Stimulated activated CD4-positive, alpha-beta T cell treated with anti-CD3 and anti-CD28 coated beads, Interleukin-4, amount 100 ng/mL, for 24 hours (primary cell): ENCODE measurements around the gene C3orf18.
A peak's percentile ranks its signal among the peaks of the same experiment; 100 is the strongest.

Experiments
- DNase-seq: peaks from one replicate; pipeline ENCODE4 v3.0.0-alpha.2; 2020

Gene C3orf18

DNA sequence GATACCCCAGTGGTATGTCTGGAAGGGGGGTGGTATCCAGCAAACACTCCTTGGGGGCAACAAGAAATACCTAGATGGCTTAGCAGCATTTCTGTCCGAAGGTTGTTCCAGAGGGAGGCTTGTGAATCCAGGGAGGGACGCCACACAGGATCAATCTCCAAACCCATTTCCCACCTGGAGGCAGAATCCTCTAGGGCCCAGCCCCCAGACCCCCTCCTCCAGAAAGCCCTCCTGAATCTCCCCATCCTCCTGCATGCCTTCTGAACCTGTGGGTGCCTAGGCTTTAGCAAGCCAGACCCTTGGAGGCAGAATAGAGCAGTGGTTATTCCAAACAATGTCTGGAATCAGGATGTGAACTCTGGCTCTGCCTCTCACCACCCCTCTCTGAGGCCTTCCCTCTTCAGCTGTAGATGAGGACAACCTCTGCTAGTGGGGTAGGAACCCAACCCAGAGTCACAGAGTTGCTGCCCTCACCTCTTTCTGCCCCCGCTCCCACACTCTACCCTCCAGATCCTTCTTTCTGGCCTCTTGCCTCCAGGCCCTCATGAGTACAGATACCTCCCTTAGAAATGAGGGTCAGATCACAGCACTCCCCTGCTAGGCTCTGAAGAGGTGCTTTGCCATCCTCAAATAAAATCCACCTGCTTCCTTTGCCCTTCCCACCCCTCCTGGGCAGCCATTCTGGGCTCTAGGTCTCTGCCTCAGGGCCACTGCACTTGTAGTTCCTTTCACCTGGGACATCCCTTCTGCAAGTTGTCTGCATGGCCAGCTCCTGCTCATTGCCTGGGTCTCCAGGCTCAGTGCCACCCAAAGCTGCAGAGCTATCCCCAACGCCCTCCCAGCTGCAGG lies 35.9 kb upstream of the C3orf18 start:
- DNase-seq = no peak

- DNase-seq = no peak
These were observed 35.1 kb upstream of the C3orf18 start for GRCh38 chr3:50602595-50603191.

GRCh38 chr3:50600841-50601591 lies 33.5 kb upstream of the C3orf18 start:
- DNase-seq = peak; percentile 92

DNA sequence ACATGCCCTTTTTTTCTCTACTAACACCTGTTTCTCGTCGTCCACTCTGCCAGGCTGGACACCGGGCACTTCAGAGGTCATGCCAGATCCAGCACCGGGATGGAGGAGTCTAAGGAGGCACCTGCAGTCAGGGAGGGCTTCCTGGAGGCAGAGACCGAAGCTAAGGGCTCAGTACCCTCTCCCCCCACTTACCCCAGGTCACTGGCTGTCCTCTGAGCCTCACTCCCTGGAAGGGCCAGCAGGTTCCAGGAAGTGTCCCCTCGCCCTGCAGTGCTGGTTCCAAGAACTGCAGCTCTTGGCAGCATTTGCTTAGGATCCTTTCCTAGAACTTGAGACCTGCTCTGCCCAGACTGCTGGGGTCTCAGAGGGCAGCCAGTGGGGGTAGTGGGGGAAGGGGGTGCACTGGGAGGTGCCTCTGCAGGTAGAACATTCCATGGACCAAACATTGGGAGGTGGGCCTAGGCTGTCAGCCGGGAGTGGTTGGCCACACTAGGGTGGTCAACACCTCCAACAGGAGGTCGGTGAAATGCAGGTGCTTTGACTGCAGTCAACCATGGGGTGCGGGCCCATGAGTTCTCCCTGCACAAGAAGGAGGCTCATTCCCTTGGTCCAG lies 32.7 kb upstream of the C3orf18 start:
- no peak for DNase-seq

GRCh38 chr3:50599716-50600118 lies 32.2 kb upstream of the C3orf18 start:
- no peak for DNase-seq

DNA sequence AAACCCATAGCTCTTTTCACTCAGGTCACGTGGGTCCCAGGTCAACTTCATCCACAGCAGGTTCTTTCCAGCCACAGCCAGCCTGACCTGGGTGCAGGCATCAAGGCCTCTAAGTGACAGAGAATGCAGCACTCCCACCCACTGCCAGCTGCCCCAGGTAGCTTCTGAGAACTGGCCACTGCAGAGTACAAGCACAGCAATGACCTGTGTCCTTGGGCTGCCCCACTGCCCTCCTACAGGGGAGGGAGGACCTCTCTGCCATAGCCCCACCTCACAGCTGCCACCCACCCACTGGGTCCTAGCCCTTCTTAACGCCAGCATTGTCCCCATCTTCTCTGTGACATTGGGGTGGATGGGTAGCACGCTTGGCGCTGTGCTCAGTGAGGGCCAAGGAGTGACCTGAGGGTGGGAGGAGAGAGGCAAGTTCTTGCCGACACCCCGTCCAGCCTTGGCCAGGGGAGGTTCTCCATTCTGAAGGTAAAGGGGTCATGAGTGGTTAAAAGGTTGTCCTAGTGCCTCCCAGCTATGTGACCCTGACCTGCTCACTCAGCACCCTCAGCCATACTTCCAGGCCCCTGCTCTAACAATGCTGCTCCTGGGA lies 31.7 kb upstream of the C3orf18 start:
- DNase-seq = no peak

DNA sequence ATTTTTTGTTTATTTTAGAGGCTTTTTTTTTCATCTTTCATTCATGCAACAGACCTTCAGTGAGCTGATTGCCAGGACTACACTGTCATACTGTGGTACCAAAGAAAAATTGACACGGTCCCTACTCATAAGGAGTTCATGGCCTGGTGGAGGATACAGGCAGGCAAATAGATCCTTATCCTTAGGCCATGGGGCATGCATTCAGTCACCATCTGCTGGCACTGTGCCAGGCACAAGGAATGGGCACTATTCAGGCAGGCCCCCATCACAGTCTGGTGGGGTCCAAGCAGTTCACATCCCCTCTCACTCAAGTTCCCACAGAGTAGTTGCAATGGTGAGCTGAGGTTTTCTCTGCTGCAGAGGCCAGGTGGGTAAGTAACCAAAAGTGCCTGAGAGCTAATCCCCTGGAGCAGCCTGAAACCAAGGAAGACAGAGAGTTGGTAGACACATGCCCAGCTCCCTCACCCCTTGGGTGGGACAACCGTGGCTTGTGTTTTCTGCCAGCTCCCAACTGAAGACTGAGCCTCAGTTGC lies 26.8 kb upstream of the C3orf18 start:
- no peak for DNase-seq

- no peak for DNase-seq
These were observed 25.0 kb upstream of the C3orf18 start for GRCh38 chr3:50592568-50592967.

DNA sequence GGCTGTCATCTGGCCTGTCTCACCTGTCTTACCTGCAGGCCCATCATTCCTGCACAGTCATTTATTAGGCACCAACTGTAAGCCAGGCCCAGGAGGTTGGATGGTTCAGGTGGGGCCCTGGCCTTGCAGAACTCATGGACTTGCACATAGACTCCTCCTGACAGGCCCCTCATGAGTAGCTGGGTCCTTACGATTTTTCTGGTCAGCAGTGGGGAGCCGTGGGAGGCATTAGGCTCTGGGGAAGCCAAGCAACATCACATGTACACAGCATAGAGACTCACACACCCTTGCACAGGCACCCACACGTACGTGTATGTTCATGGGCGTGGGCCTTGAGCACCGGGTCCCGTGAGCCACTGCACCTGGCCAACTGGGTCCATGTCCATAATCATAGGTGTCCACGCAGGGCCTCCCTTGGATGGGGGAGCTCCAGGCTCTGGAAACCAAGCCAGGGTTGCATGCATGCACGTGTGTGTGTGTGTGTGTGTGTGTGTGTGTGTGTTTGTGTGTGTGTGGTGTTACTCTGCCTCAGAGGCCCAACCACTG lies 23.7 kb upstream of the C3orf18 start:
- peak; percentile 33 for DNase-seq

- DNase-seq = no peak
These were observed 21.3 kb upstream of the C3orf18 start for GRCh38 chr3:50588759-50589433.

DNA sequence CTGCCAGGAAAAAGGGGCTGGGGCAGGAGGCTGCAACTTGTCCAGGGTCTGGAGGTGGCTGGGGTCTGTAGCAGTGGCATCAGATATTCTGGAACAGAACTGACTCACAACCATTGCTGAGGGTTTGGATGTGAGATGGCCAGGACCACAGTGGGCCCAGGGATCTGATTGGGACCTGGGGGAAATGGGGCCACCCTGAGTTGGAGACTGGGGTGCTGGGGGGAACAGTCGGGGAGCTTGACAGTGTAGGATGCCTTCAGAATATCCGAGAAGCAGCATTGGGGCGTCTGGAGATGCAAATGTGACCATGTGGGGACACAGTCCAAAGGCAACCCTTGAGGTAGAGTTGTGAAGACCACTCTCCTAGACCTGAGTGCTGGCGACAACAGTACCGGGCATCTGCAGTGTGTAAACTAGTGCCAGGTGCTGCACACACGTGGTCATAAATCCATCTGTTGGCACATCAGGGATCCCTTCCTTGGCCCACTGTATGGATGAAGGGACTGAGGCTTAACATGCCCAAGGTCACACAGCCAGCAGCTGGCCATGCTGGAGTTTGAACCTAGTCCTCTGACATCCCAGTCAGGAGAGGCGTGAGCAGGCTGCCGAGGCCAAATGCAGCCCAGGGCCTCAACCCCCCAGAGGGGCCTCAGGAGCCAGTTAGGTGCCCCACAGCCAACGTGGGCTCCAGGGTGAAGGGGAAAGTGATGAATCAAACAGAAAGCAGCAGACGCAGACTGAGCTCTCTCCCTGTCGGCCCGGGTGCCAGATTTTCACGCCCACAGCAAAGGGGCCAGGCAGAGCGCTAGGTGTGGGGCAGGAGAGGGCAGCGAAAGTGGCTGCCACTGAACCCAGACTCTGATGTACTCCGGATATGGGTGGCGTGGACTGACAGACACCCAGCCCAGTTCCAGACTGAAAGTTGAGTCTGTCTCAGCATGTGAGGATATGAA lies 20.5 kb upstream of the C3orf18 start:
- DNase-seq = peak; percentile 89

DNA sequence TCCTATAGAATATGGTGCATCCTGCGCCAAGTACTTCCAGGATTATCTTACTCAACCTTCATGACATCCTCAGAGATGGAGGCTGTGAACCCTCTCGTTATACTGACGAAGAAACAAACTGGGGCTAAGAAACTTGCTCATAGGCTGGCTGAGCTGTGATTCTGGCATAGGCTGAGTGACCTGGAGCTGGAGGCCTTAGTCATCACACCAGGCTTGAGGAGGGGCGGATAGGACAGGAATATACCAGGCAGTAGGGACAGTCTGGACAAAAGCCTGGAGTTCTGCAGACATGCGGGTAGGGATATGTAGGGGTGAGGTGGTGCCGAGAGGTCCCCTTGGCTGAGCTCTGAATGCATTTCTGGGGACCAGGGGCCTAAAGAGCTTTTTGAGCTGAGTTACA lies 19.8 kb upstream of the C3orf18 start:
- DNase-seq = no peak

DNA sequence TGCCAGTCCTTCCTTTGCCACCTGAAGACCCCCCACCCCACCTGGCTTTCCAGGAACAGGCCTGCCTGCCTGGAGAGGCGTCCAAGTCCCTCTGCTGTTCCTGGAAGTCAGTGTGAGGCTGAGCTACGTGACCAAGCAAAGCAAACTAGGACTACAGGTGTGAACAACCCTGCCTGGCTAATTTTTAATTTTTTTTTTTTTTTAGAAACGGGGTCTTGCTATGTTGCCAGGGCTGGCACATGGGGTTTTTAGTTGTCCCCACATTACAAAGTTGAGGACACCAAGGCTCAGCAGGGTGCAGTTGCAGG lies 19.2 kb upstream of the C3orf18 start:
- DNase-seq = no peak

- DNase-seq = peak; percentile 50
These were observed 18.6 kb upstream of the C3orf18 start for GRCh38 chr3:50585919-50586762.

DNA sequence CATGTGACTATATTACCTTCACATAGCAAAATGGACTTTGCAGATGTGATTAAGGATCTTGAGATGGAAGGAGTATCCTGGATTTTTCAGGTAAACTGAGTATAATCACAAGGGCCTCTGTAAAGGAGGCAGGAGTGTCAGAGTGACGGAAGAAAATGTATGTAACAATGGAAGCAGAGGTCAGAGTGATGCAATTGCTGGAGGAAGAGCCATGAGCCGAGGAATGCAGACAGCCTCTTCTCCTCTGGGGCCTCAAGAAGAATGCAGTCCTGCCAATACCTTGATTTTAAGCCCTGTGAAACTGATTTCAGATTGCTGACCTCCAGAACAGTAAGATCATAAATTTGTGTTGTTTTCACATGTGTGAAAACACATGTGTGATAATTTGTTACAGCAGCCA lies 16.8 kb upstream of the C3orf18 start:
- DNase-seq = no peak

- no peak for DNase-seq
These were observed 16.4 kb upstream of the C3orf18 start for GRCh38 chr3:50583897-50584296.

DNA sequence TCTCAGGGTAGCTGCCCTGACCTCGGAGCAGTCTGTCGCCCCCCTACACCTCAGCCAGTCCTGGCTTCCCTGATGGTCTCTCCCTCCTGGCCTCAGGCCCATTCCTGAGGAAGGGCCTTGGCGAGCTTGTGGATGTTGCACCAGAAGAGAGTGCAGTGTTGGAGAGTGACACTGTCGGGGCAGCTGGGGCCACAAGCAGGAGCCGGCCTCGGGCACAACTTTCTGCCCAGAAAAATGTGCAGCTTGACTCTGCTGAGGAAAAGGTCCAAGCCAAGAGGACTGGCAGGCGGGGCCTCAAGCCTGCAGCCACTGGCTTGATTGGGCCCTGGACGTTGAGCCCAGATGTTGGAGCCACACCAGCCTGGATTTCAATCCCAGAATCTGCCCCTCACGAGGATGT lies 14.5 kb upstream of the C3orf18 start:
- DNase-seq = no peak

DNA sequence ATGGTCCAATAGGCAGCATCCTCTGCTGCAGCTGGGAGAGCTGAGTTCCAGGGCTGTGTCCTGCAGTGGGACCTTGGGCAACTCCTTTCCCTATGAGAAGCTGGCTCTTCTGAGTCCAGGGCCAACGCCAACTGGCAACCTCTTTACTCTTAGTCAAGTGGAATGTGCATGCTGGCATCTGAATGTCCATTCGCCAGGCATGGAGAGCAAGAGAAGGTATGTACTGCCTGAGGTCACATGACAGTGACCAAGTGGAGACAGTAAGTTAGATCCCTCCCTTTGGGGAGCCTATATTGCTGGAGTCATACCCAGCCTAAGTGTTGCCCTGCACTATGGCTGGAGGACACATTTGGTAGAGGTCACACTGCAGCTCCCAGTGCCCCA lies 13.9 kb upstream of the C3orf18 start:
- no peak for DNase-seq

DNA sequence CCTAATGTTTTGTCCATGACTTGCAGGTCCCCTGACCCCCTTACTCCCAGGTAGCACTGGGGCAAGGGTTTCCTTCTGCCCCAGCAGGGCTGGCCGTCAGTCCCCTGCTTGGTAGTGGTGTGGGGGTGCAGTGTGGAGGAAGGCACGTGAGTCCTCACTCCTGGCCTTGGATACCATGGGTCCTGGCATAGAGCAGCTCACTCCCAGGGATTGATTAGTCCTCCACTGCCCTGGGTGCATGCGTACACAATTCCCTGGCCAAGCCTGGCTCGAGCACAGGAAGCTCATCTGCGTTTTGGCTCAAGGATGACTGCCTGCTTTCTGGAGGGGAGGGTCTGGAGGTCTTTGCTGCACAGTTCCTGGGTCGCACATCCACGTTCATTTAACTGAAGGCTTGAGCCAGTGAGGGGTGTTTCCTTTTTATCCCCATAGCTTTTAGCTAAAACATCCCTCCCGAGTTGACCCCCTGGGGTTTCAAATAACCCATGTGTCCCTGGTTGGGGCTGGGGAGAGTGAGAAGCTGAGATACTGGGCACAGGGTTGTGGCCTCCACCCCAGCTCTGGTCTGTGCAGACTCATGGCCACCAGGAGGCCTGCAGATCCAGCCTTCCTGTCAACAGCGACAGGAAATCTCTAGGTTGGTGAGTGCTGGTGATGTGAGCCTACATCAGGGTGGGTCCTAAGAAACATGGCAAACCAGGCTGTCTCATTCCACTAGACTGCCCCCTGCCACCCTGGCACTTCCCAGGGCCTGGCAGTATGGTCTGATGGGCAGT lies 13.3 kb upstream of the C3orf18 start:
- no peak for DNase-seq
